LHCN-M2 (cell line): Measurements from ENCODE around the gene TEAD1. TPM values are rescaled to one million over a fixed set of nuclear protein-coding genes. Genes with fewer than 3 reads are reported as not detected.
"Not testable (repeated sequence)": the region's sequence is repeated elsewhere in the genome, so short reads cannot be mapped to it uniquely, and the experiment has no call there.

Experiments
- DNase-seq: peaks from one replicate; pipeline ENCODE4 v3.0.0-alpha.2; 2012; ENCODE audit warnings: low read depth
- total RNA-seq: library from RNA; depleted of rRNA; stranded (reverse); fragments of >200 nt; gene quantifications from 2 replicates; pipeline ENCODE4 v1.2.3, GENCODE V29; 2014

Gene TEAD1
- total RNA-seq, 1 experiment from 2014 or later: 105 TPM

GRCh38 chr11:12737024-12737423 is 62.8 kb downstream of the TEAD1 start:
- DNase-seq: no peak

DNA sequence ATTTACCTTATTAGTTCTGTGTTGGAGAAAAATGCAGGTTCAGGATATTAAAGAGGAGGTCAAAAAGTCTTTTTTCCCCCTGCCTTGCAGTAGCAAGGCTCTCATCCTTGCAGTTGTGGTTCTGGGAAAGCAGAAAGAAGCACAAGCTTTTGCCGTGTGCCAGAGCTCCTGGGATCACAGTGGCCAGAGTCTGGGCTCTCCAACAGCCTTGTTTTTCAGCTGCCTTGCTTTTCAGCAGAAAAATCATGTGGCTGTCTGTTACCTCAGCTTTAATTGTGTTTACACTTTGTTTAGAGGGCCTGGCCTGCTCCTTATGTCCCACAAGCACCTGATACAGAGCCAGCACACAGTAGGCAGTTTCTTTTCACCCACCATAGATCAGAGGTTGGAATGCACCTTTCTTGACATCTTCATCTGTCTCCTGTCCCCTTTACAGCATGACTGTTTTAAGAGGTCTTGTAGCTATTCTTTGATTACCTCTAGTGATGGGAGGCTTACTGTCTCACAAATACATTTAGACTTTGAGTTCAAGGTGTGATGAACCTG is 67.5 kb downstream of the TEAD1 start:
- no peak for DNase-seq

DNA sequence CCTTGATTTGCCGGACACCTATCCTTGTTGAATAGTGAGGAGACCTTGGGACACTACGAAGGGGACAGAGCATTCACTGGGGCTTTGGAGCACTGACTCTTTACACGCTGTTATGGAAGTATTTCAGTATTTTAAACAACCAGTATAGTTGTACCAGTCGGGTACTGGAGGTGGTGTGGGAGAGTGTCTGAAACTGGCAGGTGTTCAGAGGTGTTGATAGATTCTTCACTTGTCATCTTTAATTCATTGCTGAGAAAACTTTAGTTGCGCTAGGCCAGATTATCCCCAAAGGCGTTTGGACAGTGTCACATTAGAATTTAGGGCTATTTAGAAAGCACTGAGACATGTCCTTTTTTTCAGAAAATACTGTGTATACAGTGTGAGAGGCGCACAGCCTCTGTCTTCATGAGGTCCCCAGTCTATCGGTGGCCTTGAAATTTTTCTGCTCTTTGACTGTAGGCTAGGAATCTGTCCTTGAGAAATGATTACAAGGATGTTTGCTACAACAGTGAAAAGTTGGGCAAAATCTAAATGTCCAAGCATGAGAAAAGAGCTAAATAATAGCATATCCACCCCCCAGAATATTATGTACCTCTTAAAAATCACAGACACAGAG is 69.7 kb downstream of the TEAD1 start:
- no peak for DNase-seq

DNA sequence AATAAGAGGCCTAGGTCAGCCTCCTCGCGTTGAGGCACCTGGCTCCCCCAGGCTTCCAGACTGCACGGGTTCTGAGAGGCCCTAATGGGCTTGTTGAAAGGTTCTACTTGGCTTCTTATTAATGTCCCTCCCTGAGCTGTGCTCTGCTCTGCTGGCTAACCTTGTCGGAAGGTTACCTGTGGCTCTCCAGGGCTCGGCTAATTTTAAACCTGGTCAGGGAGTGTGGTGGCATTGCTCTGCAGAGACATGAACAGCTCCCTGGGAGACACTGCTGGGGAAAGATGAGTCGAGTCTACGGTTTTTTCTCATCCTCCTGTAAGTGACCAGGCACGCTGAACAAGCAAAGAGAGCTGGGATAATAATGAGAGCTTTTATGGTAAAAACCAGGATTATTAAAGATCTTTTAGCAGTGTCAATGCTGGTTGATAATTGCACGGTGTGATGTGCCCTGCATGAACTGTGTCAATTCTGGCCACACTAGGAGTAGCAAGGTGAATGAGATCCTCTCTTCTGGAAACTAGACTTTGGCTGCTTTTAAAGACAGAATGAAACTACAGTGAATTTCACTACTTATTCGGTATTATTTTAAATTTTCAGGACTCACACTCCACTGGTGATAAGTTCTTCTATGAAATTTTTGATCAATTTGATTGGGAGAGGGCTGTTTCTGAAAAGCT is 70.7 kb downstream of the TEAD1 start:
- peak; percentile 27 for DNase-seq

DNA sequence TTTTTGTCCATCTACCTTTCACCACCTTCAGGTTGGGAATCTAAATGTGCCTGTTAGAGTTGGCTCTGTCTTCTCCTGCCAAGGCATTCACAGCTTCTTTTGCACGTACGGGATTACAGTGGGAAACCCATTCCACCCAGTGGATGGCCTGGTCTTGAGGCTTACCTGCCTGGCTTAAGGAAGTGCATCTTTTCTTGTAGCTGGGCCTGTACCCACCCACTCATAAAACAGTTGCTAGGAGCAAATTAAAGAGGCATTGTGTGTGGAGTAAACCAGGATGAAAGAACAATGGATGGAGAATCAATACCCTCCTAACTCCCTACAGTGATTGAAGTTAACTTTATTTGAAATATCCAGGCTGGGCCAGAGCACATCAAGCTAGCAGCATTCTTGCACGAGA is 71.6 kb downstream of the TEAD1 start:
- no peak for DNase-seq

GRCh38 chr11:12746593-12747097 is 72.4 kb downstream of the TEAD1 start:
- DNase-seq: peak; percentile 73

DNA sequence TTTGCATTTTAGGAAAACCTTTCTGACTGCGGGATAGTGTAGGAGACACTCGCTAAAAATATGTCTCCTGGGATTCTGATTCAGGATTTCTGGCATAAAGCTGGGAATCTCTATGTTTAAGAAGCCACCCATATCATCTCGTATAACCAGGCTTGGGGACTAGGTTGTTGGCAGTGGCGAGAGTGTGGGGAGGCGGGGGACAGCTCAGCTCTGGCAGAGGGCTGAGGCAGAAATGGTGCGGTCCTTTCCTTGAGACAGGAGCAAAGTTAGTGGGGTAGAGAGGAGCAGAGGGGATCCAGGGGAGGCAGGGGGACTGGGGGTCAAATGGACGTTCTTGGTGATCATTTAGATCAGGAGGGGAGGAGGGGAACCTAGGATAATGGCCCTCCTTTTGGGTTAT is 74.3 kb downstream of the TEAD1 start:
- no peak for DNase-seq

DNA sequence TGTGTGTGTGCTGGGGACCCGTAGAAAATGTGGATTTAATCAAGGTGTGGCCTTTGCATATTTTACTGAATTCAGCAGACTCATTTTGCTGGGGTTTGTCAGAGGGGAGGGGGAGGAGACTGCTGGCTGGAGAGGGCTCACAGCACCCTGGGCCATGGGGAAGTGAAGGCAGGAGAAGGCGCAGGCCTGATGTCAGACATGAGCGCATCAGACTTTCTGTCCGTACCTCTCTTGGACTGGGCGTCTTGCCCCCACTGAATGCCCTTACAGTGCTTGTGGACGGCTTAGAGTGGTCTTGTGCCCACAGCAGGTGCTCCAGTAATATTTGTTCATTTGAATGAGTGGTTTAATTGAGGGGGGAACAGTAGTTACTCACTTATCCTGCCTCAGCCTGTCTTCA is 75.2 kb downstream of the TEAD1 start:
- DNase-seq: no peak

GRCh38 chr11:12750181-12750580 is 76.0 kb downstream of the TEAD1 start:
- no peak for DNase-seq

GRCh38 chr11:12752868-12753524 is 78.8 kb downstream of the TEAD1 start:
- no peak for DNase-seq

DNA sequence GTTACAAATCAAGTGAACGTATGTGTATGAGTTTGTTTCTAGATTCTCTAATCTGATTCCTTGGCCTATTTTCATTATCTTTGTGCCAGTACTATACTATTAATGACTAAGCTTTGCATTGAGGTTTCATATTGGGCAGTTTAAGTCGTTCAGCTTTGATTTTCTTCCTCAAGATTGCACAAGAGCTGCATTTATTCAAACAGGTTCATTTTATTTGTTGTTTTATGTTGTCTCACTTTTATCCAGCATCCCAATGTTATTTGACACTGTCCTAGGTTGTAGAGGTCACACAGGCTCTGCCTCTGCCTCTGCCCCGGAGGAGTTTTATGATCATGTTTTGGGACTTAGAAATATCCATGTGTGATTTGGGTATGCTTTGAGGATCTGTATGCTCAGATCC is 79.8 kb downstream of the TEAD1 start:
- DNase-seq: no peak

DNA sequence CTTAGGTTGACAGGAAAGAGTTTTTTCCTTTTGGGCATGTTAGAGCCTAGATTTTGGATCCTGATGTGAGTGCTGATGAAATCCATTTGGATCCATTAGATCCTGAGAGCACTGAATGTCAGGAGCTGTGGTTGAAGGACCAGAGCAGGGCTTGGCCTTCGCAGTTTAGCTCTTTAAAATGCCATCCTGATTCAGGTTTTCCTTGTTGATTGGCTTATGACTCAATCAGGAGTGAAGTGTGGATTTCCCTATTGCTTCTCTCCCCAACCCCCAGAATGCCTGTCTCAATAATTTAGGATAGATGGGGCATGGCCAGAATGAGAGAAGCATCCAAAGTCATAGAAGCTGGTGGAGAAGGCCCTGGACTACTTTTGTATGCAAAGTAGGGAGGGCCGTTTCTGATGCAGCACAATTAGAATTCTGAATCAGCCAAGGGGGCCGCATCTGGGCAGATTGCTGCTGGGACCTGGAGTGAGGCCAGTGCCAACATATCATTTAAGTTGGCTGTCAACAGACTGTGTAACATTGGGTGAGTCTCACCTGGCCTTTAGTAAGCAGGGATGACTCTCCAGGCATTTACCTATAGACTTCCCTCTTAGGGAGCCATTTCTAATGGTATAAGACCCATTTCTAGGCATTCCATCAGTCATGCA is 80.5 kb downstream of the TEAD1 start:
- DNase-seq: no peak

GRCh38 chr11:12755510-12756453 is 81.6 kb downstream of the TEAD1 start:
- peak; percentile 73 for DNase-seq

GRCh38 chr11:12756454-12756806 is 82.2 kb downstream of the TEAD1 start:
- no peak for DNase-seq

- DNase-seq: no peak
These were observed 82.6 kb downstream of the TEAD1 start for GRCh38 chr11:12756867-12757266.

GRCh38 chr11:12757416-12757815 is 83.2 kb downstream of the TEAD1 start:
- DNase-seq: no peak

DNA sequence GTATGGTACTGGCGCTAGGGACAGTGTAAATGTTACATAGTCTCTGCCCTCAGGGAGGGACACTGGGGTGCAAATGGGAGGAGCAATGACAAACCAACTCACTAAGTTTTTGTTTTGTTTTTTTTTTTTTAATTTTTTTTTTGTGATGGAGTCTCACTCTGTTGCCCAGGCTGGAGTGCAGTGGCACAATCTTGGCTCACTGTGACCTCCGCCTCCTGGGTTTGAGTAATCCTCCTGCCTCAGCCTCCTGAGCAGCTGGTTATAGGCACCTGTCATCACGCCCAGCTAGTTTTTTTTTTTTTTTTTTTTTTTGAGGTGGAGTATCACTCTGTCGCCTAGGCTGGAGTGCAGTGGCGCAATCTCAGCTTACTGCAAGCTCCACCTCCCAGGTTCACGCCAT is 83.9 kb downstream of the TEAD1 start:
- not testable (repeated sequence) for DNase-seq

GRCh38 chr11:12761029-12761428 is 86.8 kb downstream of the TEAD1 start:
- DNase-seq: no peak

GRCh38 chr11:12762278-12762677 is 88.1 kb downstream of the TEAD1 start:
- no peak for DNase-seq

- DNase-seq: no peak
These were observed 88.6 kb downstream of the TEAD1 start for GRCh38 chr11:12762696-12763324.
